Effector memory CD8-positive, alpha-beta T cell (primary cell): Measurements from ENCODE around the gene TEDC1.

Experiments used
- ATAC-seq: fragments of 150-1000 bp; cut with Tn5 transposase; replicated peaks from 2 replicates; pipeline ENCODE4 v1.10.0; 2021; ENCODE audit warnings: mild to moderate bottlenecking, moderate library complexity
- DNase-seq, 3 experiments: peaks; one replicate each; pipeline ENCODE4 v3.0.0; 2021
- H3K27ac Mint-ChIP-seq, 2 donors: one replicate each; pipeline ENCODE4 v1.8.0; 2022; ENCODE audit warnings: mild to moderate bottlenecking in 2 of 2, mixed read lengths in 2 of 2, moderate library complexity in 2 of 2
- H3K27me3 Mint-ChIP-seq, 2 donors: one replicate each; pipeline ENCODE4 v1.8.0; 2022; ENCODE audit warnings: mixed read lengths in 2 of 2
- H3K36me3 Mint-ChIP-seq: one replicate; pipeline ENCODE4 v1.8.0; 2022; ENCODE audit warnings: mild to moderate bottlenecking, moderate library complexity, mixed read lengths; ENCODE audit not compliant: insufficient read depth
- H3K4me1 Mint-ChIP-seq, 2 donors: one replicate each; pipeline ENCODE4 v1.8.0; 2022; ENCODE audit warnings: low read depth in 2 of 2, mixed read lengths in 2 of 2
- H3K4me3 Mint-ChIP-seq, 2 donors: one replicate each; pipeline ENCODE4 v1.8.0; 2022; ENCODE audit warnings: mild to moderate bottlenecking in 2 of 2, mixed read lengths in 2 of 2, moderate library complexity in 2 of 2
- H3K9me3 Mint-ChIP-seq, 2 donors: one replicate each; pipeline ENCODE4 v1.8.0; 2022; ENCODE audit warnings: mixed read lengths in 2 of 2

TEDC1 gene

GRCh38 chr14:105450864-105451720 is 40.0 kb upstream of the TEDC1 start:
- Mint-ChIP-seq H3K4me1 (peaks cover 0 to 4% of the 10 kb centered on the region in 2 donors), H3K27me3 (no peaks in the 10 kb centered on the region), H3K9me3 (no peaks in the 10 kb centered on the region), H3K27ac (no peak overlapping the region), H3K36me3 (peaks cover 10% of the 10 kb centered on the region), H3K4me3 (no peak overlapping the region)
- DNase-seq (no peak), ATAC-seq (no peak)

- no peaks in the 10 kb centered on the region for H3K27me3 Mint-ChIP-seq
- peak overlapping the region in 1 of 2 donors; percentile 63 for H3K27ac Mint-ChIP-seq
- ATAC-seq (no peak), DNase-seq (no peak)
- H3K4me3 Mint-ChIP-seq = no peak overlapping the region
- no peaks in the 10 kb centered on the region for H3K9me3 Mint-ChIP-seq
- peaks cover 0 to 4% of the 10 kb centered on the region in 2 donors for H3K4me1 Mint-ChIP-seq
- peaks cover 10% of the 10 kb centered on the region for H3K36me3 Mint-ChIP-seq
These were observed 38.1 kb upstream of the TEDC1 start for GRCh38 chr14:105452963-105453362.

- H3K27ac Mint-ChIP-seq = no peak overlapping the region
- H3K4me3 Mint-ChIP-seq = no peak overlapping the region
- H3K36me3 Mint-ChIP-seq = peaks cover 10% of the 10 kb centered on the region
- ATAC-seq (no peak), DNase-seq (no peak)
- H3K9me3 Mint-ChIP-seq = no peaks in the 10 kb centered on the region
- H3K27me3 Mint-ChIP-seq = no peaks in the 10 kb centered on the region
- peaks cover 0 to 4% of the 10 kb centered on the region in 2 donors for H3K4me1 Mint-ChIP-seq
These were observed 37.2 kb upstream of the TEDC1 start for GRCh38 chr14:105453847-105454246.

- Mint-ChIP-seq H3K27ac (peak overlapping the region; percentile 15 to 73), H3K36me3 (peaks cover 10% of the 10 kb centered on the region), H3K4me3 (no peak overlapping the region), H3K27me3 (no peaks in the 10 kb centered on the region), H3K9me3 (no peaks in the 10 kb centered on the region), H3K4me1 (peaks cover 0 to 4% of the 10 kb centered on the region in 2 donors)
- ATAC-seq (no peak), DNase-seq (no peak)
These were observed 35.9 kb upstream of the TEDC1 start for GRCh38 chr14:105455086-105455640.

- Mint-ChIP-seq H3K36me3 (peaks cover 10% of the 10 kb centered on the region), H3K4me1 (peaks cover 0 to 4% of the 10 kb centered on the region in 2 donors), H3K27me3 (no peaks in the 10 kb centered on the region), H3K4me3 (no peak overlapping the region), H3K9me3 (no peaks in the 10 kb centered on the region), H3K27ac (peak overlapping the region; percentile 15 to 73)
- no peak for ATAC-seq
- DNase-seq = no peak
These were observed 35.0 kb upstream of the TEDC1 start for GRCh38 chr14:105455766-105456660.

- no peak overlapping the region for H3K27ac Mint-ChIP-seq
- no peak overlapping the region for H3K4me3 Mint-ChIP-seq
- no peaks in the 10 kb centered on the region for H3K27me3 Mint-ChIP-seq
- no peaks in the 10 kb centered on the region for H3K9me3 Mint-ChIP-seq
- DNase-seq (no peak), ATAC-seq (no peak)
- peaks cover 7% of the 10 kb centered on the region for H3K36me3 Mint-ChIP-seq
- peaks cover 0 to 4% of the 10 kb centered on the region in 2 donors for H3K4me1 Mint-ChIP-seq
These were observed 34.1 kb upstream of the TEDC1 start for GRCh38 chr14:105456736-105457617.

- H3K27ac Mint-ChIP-seq = no peak overlapping the region
- peaks cover 7% of the 10 kb centered on the region for H3K36me3 Mint-ChIP-seq
- ATAC-seq = no peak
- H3K9me3 Mint-ChIP-seq = no peaks in the 10 kb centered on the region
- no peak for DNase-seq
- H3K4me3 Mint-ChIP-seq = no peak overlapping the region
- H3K27me3 Mint-ChIP-seq = no peaks in the 10 kb centered on the region
- H3K4me1 Mint-ChIP-seq = peaks cover 0 to 4% of the 10 kb centered on the region in 2 donors
These were observed 33.0 kb upstream of the TEDC1 start for GRCh38 chr14:105458010-105458409.

GRCh38 chr14:105458571-105458970 is 32.5 kb upstream of the TEDC1 start:
- H3K9me3 Mint-ChIP-seq = no peaks in the 10 kb centered on the region
- H3K27ac Mint-ChIP-seq = no peak overlapping the region
- no peaks in the 10 kb centered on the region for H3K27me3 Mint-ChIP-seq
- H3K4me3 Mint-ChIP-seq = no peak overlapping the region
- DNase-seq (no peak), ATAC-seq (no peak)
- peaks cover 0 to 4% of the 10 kb centered on the region in 2 donors for H3K4me1 Mint-ChIP-seq
- H3K36me3 Mint-ChIP-seq = peaks cover 9% of the 10 kb centered on the region

GRCh38 chr14:105460116-105460515 is 30.9 kb upstream of the TEDC1 start:
- ATAC-seq (no peak), DNase-seq (no peak)
- H3K4me1 Mint-ChIP-seq = peaks cover 0 to 4% of the 10 kb centered on the region in 2 donors
- no peak overlapping the region for H3K27ac Mint-ChIP-seq
- H3K36me3 Mint-ChIP-seq = peaks cover 2% of the 10 kb centered on the region
- no peaks in the 10 kb centered on the region for H3K9me3 Mint-ChIP-seq
- H3K4me3 Mint-ChIP-seq = no peak overlapping the region
- H3K27me3 Mint-ChIP-seq = no peaks in the 10 kb centered on the region

- Mint-ChIP-seq H3K27me3 (no peaks in the 10 kb centered on the region), H3K36me3 (peaks cover 2% of the 10 kb centered on the region), H3K4me3 (no peak overlapping the region), H3K9me3 (no peaks in the 10 kb centered on the region), H3K27ac (no peak overlapping the region), H3K4me1 (peaks cover 0 to under 1% of the 10 kb centered on the region in 2 donors)
- DNase-seq (no peak), ATAC-seq (no peak)
These were observed 30.4 kb upstream of the TEDC1 start for GRCh38 chr14:105460616-105461015.

- Mint-ChIP-seq H3K36me3 (peaks cover 5% of the 10 kb centered on the region), H3K4me3 (no peak overlapping the region), H3K27ac (no peak overlapping the region), H3K9me3 (no peaks in the 10 kb centered on the region), H3K4me1 (no peaks in the 10 kb centered on the region), H3K27me3 (no peaks in the 10 kb centered on the region)
- ATAC-seq (no peak), DNase-seq (no peak)
These were observed 29.1 kb upstream of the TEDC1 start for GRCh38 chr14:105461903-105462302.

GRCh38 chr14:105464501-105464900 is 26.5 kb upstream of the TEDC1 start:
- ATAC-seq = no peak
- Mint-ChIP-seq H3K9me3 (no peaks in the 10 kb centered on the region), H3K36me3 (peaks cover 5% of the 10 kb centered on the region), H3K4me1 (no peaks in the 10 kb centered on the region), H3K27me3 (no peaks in the 10 kb centered on the region), H3K4me3 (no peak overlapping the region), H3K27ac (no peak overlapping the region)
- DNase-seq = no peak
